Frontal cortex (tissue), 4 donors: ENCODE data around the gene ZNRF1. TPM values are rescaled to one million over a fixed set of nuclear protein-coding genes. Genes with fewer than 3 reads are reported as not detected.
"Not testable (repeated sequence)": the region's sequence is repeated elsewhere in the genome, so short reads cannot be mapped to it uniquely, and the experiment has no call there.

Experiments used
- DNase-seq, 2 donors: peaks; one replicate each; pipeline ENCODE4 v3.0.0; 2012; ENCODE audit warnings: low spot score in 2 of 2
- FAIRE-seq: peaks from 2 replicates; lab custom pipeline; 2012; peaks lifted over from hg19 to GRCh38; lab: Jason Lieb, UNC
- total RNA-seq: library from RNA; depleted of rRNA; stranded (reverse); fragments of >200 nt; gene quantifications from one replicate; pipeline ENCODE4 v1.2.3, GENCODE V29; 2014
- donor health status: control.
- donor health status: control.
- donor health status: control.

The ZNRF1 gene
- 19.2 TPM for total RNA-seq

DNA sequence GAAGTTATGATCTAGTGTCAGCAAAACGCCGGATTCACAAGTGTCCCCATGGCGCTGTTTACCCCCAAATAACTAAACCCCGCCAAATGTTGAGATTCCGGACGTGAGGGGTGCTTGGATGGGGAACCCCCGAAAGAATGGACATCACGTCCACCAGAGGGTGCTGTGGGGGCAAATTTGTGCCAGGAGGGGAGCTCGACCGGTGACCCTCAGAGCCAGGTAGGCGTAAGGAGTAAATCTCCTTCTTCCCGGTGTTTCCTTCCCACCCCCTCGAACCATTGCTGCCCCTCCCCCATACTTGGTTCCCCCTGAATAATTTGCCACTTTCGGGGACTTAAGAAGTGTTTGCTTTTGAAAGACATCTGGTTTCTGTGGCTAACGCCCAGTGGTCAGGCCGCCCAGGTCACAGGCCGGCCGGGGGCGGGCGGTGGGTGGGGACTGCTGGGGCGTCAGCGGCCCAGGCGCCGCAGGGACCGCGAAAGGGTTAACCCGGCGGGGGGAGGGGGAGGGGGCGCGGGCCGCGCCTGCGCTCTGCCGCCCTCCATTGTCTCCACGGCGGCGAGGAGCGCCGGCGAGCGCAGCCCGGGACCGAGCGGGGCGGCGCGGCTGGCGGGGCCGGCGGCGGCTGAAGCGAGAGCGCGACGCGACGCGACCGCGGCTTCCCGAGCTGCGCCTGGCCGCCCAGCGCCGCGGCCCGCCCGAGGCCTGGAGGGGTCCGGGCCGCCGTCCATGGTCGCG lies at the start of gene ZNRF1:
Gene ZNRF1 (plus strand): TSS at position 544 of the 738 bp plus-strand sequence. CDS start 648 bp downstream, outside the sequence.
- FAIRE-seq = no peak

DNA sequence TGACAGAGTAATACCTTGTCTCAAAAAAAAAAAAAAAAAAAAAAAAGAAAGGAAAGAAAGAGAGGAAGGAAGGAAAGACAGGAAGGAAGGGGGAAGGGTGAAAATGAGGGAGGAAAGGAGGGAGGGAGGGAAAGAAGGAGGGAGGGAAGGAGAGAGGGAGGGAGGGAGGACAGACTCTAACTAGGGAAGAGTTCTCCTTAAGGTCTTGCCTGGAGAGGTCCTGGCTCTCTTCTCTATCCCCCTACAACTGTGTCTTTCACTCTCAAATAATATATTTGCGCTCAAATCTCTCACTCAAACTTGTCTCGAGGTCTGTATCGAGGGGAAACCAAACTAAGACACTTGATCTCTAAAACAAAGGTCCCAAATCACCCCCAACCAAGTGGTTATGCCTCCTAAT lies 49.5 kb upstream of the ZNRF1 start:
- DNase-seq (no peak), FAIRE-seq (no peak)

More for the DNA sequence above, at the start of gene ZNRF1:
- DNase-seq = peak; percentile 92 to 96

DNA sequence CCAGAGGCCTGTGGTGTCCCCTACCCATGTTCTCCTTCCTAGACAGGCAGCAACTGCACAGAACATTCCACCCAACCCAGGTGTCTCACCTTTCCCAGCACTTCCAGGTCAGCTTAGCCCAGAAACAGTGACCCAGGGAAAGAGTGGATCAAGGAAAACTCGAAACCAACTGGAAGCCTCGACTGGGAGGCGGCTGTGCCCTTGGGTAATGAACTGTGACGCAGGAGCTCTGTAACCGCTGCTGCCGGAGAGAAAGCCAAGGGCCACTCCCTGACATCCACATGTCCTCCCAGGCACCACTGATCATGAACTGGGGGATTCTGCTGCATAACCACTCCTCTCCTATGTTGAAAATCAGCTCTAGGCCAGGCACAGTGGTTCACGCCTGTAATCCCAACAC lies 48.3 kb upstream of the ZNRF1 start:
- no peak for FAIRE-seq
- DNase-seq = no peak

GRCh38 chr16:74951206-74951605 lies 47.6 kb upstream of the ZNRF1 start:
- FAIRE-seq (no peak), DNase-seq (no peak)

GRCh38 chr16:74951681-74952080 lies 47.1 kb upstream of the ZNRF1 start:
- no peak for FAIRE-seq
- no peak for DNase-seq

GRCh38 chr16:74954763-74955162 lies 44.1 kb upstream of the ZNRF1 start:
- DNase-seq (no peak), FAIRE-seq (peak; percentile 8)

DNA sequence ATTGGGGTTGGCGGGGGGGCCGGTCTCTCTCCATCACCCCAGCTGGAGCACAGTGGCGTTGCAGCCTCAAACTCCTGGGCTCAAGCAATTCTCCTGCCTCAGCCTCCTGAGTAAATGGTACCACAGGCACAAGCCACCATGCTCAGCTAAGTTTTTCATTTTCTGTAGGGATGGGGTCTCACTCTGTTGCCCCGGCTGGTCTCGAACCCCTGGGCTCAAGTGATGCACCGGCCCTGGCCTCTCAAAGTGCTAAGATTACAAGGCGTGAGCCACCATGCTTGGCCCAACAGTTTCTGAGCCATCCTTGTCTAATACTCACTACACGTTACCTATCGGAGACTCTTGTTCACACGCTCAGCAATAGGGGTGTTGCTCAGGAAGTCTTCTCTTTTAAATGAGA lies 25.5 kb upstream of the ZNRF1 start:
- no peak for FAIRE-seq
- no peak for DNase-seq

GRCh38 chr16:74975591-74975990 lies 23.2 kb upstream of the ZNRF1 start:
- FAIRE-seq = no peak
- DNase-seq = no peak

DNA sequence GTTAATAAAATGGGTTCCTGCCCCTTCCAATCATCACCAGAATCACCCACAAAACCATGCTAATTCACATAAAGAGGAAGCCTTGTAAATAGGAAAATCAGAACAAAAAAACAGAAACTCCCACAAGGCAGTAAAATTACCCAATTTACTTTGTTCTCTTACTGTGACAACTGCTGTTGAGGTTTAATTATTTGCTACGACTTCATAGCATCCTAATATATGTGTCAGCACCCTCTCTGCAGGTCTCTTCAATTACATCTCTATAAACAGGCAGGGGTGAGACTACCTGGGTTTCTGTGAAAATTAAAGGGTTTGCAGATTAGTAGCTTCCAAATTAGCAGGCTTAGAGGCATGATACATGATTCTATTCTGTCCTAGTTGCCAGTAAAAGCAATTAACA lies 16.6 kb upstream of the ZNRF1 start:
- FAIRE-seq (no peak), DNase-seq (no peak)

DNA sequence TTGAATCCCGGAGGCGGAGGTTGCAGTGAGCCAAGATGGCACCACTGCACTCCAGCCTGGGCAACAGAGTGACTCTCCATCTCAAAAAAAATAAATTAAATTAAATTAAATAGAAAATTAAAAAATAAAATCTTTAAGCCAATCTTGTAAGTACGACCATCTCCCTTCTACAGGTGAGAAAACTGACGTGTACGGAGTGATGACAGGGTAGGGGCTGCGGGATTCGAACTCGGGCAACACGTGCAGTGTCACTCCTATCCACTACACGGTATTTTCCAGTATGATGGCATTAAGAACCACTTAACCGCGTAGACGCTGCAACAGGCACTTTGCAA lies 14.7 kb upstream of the ZNRF1 start:
- DNase-seq (no peak), FAIRE-seq (no peak)

GRCh38 chr16:74984529-74985296 lies 14.1 kb upstream of the ZNRF1 start, which contains the start of gene WDR59:
Gene WDR59 (minus strand): TSS chr16:74985123. CDS start chr16:74985017, 106 bp downstream.
- FAIRE-seq = peak; percentile 24

DNA sequence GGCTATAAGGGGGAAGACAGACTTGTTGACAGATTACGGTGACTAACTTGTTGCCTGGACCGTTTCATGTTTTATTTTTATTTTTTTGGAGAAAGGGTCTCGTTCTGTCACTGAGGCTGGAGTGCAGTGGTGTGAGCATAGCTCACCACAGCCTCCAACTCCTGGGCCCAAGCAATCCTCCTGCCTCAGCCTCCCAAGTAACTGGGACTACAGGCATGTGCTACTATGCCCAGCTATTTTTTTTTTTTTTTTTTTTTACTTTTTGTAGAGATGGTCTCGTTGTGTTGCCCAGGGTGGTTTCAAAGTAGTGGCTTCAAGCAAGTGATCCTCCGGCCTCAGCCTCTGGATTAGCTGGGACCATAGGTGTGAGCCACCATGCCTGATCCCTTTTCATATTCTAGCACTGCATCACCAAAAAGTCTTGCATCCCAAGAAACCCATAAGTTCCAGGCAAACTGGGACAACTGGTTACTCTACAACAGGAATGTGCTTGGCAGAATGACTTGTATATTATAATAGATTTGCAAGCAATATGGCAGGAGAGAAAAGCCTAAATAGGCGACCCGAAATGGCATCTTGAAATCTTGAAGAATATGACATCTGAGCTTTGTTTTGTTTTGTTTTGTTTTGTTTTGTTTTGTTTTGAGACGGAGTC lies 11.7 kb upstream of the ZNRF1 start:
- no peak for FAIRE-seq
- DNase-seq = no peak

More at GRCh38 chr16:74984529-74985296, 14.1 kb upstream of the ZNRF1 start, which contains the start of gene WDR59:
- DNase-seq = peak; percentile 90 to 98

DNA sequence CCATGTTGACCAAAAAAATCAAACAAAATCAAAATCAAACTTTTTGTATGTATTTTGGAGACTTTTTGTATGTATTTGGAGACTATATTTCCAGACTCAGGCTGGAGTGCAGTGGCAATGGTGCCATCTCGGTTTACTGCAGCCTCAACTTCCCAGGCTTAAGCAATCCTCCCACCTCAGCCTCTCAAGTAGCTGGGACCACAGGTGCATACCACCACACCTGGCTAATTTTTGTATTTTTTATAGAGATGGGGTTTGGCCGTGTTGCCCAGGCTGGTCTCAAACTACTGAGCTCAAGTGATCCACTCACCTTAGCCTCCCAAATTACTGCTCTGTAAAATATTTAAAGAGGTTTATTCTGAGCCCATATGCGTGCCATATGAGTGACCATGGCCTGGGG lies 9.0 kb upstream of the ZNRF1 start:
- DNase-seq, FAIRE-seq: not testable (repeated sequence)

DNA sequence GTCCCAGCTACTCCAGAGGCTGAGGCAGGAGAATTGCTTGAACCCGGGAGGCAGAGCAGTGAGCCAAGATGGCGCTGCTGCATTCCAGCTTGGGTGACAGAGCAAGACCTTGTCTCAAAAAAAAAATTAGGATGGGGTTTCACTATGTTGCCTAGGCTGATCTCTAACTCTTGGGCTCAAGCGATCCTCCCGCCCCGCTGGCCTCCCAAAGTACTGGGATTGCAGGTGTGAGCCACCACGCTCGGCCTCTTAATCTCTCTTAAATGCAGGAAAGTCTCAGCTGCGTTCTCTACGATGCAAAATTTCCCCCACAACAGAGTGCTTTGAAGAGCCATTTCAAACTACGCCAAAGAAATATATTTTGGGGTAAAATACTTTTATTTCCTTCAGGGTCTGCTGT lies 8.0 kb upstream of the ZNRF1 start:
- FAIRE-seq = no peak
- DNase-seq = no peak

- FAIRE-seq (no peak), DNase-seq (no peak)
These were observed 7.6 kb upstream of the ZNRF1 start for GRCh38 chr16:74991268-74991592.

GRCh38 chr16:74991593-74992403 lies 7.0 kb upstream of the ZNRF1 start:
- DNase-seq = no peak
- no peak for FAIRE-seq

GRCh38 chr16:74995986-74996385 lies 2.8 kb upstream of the ZNRF1 start:
- no peak for DNase-seq
- no peak for FAIRE-seq

DNA sequence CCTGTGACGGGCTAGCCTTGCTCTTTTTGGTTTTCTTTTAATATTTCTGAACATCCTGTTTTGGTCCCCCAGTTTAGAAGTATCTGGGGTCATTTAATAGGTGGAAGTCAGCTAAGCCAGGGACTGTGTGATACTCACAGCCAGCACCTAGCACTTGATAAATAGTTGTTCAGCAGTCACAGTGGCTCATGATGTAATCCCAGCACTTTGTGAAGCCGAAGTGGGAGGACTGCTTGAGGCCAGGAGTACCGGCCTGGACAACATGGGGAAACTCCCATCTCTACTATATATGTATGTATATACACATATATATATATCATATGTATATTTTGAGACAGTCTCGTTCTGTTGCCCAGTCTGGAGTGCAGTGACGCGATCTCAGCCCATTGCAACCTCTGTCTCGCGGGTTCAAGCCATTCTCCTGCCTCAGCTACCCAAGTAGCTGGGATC lies 1.8 kb upstream of the ZNRF1 start:
- no peak for FAIRE-seq

DNA sequence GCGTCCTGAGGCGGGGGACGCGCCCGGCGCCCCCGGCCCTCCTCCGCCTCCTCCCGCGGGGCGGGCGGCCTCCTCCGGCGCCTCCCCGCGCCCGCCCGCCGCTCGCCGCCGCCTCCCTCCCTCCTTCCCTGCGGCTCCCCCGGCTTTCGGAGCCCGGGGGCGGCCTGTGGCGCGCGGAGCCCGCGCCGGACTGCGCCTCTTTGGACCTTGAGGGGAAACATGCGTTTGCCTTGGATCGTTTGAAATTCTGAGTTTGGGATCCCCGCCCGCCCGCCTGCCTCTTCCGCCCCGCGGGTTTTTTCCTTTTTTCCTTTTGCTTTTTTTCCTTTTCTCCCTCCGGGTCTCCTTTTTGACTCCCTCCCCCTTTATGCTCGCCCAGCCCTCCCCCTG lies 390 bp downstream of the ZNRF1 start:
- FAIRE-seq (no peak), DNase-seq (peak in 1 of 2 donors; percentile 70)

More for the DNA sequence above, 1.8 kb upstream of the ZNRF1 start:
- no peak for DNase-seq
